HG03097 (cell line): Measurements from ENCODE around the gene BTBD1.
"Not testable (repeated sequence)": the region's sequence is repeated elsewhere in the genome, so short reads cannot be mapped to it uniquely, and the experiment has no call there.

Source experiments
- ATAC-seq: cut with Tn5 transposase; IDR thresholded peaks from one replicate; pipeline ENCODE4 v1.9.1; 2021; ENCODE audit not compliant: unreplicated experiment, low FRiP score

Gene BTBD1

DNA sequence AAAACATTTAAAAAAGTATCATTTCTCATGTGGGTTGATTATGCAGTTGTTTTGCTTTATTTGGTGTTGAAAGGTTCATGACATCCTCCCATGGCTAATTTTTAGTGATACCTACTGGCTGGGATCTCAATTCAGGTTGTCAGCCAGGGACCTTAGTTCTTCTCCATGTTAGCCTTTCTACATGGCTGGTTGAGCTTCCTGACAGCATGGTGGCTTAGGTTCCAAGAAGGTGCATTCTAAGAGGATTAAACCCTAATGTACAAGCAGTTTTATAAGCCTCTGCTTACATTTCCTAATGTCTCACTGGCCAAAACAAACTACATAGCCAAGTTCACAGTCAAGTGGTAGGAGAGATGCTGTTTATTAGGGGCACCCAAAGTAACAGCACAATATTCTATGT lies 31.0 kb upstream of the BTBD1 start:
- no peak for ATAC-seq

DNA sequence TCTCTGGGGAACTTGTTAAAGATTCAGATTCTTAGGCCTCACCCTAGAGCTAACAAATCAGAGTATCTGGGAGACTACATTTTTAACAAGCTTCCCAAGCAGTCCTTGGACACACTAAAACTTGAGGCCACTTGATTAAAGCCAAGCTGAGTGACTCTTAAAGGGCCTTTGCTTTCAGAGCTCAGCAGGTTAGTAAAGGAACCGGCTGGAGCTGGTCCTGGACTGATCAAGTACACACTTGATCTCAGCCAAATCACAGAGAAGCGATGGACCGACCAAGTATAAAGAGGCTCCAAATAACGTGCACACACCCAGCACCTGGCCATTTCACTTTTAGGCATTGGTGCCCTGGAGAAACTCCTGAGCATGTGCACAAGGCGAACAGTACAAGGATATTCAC lies 27.5 kb upstream of the BTBD1 start:
- ATAC-seq = no peak

DNA sequence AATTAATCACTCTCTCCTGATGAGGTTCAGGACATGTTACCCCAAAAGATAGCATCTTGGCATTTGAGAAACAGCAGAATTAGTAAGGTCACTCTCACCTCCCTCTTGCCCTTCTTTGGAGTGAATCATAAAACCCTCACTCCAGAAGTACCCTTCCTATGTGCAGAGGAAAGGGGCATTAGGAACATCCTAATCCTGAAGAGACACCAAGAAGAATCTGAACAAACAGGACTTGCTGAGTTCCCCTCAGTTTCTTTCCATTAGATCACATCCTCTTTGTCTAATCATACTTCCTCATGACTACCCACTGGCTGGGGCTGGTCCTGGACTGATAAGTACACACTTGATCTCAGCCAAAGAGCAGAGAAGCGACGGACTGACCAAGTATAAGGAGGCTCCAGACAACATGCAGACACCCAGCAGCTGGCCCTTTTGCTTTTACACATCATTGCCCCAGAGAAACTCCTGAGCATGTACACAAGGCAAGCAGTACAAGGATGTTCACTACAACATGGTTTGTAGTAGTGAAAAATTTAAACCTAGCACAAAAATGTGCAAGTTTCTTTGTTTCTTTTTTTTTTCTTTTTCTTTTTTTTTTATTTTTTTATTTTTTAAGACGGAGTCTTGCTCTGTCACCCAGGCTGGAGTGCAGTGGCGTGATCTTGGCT lies 25.4 kb upstream of the BTBD1 start:
- no peak for ATAC-seq

DNA sequence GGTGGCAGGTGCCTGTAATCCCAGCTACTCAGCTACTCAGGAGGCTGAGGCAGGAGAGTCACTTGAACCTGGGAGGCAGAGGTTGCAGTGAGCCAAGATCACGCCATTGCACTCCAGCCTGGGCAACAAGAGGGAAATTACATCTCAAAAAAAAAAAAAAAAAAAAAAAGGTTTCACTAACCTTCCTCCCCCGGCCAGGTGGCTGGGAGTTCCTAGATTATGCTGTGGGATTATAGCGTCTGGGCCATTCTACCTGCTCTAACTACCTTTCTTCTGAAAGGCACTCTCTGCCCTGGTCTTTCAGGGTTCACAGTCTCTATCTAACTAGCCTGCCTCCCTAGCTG lies 24.9 kb upstream of the BTBD1 start:
- ATAC-seq = not testable (repeated sequence)

DNA sequence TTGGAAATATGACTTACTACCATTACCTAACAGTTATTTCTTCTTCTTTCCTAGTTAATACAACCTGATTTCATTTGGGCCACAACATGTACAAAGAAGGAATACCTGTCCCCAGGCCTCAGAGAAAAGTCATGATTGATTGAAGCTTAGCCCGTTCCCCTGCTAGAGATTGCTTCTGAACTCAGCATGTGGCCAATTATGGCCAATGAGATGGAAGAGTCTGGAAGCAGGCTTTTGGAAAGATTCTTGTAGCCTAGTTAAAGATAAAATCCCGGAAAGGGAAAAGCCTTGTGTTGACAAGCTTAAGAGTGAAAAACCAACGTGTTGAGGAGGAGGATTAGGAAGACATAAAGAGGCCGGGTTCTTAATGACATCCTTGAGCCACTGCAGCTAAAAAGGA lies 23.4 kb upstream of the BTBD1 start:
- ATAC-seq = no peak

DNA sequence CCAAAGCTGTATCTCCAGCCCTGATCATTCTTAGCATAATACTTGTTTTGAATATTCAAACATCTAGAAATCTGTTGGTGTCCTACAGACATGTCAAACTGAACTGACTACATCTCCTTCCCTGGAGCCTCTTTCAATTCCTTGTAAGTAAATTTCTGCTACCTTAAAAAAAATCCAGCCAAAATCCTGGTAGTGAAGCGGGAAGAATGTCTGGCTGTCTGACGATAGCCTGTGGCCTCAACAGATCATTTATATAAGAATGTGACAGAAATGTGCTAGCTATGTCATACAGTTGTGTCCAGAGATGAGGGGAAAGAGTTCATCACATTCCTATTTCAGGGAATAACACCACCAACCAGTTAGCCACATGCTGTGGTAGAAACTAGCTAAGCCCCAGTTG lies 21.8 kb upstream of the BTBD1 start:
- ATAC-seq = no peak

DNA sequence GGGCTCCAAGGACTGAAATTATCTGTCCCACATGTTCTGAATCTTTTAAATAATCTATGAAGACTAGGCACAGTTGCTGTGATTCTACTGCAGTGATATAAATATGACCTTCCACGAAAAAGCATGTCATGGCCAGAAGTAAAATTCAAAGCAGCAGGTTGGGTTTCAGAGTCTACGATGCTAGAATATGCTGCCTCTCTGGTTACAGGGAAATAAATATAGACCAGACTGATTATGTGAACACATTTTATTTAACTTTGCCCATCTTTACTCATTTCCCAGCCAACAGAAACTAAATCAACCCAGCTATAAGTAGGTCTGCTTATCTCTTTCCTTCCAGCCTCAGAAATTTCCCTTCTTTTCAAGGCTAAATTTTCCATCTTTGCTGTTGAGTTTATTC lies 20.5 kb upstream of the BTBD1 start:
- no peak for ATAC-seq

DNA sequence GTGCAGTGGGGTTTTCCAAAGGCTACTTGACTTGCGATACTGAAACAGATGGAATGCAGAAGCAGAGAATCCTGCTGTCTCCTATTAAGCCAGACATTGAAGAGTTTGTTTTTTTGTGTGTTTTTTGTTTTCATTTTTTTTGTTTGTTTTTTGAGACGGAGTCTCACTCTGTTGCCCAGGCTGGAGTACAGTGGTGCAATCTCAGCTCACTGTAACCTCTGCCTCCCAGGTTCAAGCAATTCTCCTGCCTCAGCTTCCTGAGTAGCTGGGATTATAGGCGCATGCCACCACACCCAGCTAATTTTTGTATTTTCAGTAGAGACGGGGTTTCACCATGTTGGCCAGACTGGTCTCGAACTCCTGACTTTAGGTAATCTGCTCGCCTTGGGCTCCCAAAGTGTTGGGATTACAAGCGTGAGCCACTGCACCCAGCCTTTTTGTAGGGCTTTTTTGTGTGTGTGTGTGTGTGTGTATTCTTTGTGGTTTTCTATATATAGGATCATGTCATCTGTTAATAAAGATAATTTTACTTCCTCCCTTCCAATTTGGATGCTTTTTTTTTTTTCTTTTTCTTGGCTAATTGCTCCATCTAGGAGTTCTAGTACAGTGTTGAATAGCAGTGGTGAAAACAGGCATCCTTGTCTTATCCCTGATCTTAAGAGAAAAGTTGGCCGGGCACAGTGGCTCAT lies 19.0 kb upstream of the BTBD1 start:
- ATAC-seq = not testable (repeated sequence)

DNA sequence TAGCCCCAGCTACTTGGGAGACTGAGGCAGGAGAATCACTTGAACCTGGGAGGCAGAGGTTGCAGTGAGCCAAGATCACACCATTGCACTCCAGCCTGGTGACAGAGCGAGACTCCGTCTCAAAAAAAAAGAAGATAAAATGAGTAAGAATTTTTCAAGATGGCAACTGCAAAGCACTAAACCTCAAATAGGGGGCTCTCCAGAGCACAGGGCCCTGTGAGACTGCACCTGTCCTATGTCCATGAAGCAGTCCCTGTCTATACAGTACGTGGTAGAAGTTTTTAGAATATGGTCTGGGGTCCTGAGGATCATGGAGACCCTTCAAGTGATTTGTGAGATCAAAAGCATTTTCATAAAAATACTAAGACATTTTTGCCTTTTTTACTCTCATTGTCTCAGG lies 18.4 kb upstream of the BTBD1 start:
- ATAC-seq = not testable (repeated sequence)

DNA sequence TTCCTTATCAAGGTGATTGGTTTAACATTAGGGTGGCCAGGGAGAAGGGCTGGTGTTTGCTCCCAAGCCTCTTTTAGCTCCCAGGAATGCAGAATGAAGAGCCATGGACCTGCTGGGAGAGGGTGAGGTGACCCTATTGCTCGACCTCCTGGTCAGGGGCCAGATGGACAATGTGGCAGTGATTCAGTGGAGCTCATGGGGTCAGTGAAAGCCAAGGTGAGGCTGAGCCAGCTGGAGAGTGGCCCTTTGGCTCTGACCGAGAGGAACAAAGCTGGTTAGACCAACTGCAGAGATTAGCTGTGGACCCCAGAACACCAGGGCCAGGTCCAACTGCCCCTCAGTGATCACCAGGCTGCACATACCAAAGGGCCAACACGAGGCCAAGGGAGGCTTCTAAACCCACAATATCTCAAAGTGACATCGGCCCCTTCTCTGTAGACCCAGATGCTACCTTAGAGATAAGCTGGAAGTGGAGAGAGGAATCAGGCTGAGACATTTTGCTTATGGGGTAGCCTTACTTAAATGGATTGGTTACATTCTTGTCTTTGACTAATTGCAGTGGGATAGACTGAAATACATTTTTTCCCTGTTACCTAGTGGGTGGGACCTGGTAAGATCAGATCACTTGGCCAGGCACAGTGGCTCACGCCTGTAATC lies 15.8 kb upstream of the BTBD1 start:
- ATAC-seq = no peak

DNA sequence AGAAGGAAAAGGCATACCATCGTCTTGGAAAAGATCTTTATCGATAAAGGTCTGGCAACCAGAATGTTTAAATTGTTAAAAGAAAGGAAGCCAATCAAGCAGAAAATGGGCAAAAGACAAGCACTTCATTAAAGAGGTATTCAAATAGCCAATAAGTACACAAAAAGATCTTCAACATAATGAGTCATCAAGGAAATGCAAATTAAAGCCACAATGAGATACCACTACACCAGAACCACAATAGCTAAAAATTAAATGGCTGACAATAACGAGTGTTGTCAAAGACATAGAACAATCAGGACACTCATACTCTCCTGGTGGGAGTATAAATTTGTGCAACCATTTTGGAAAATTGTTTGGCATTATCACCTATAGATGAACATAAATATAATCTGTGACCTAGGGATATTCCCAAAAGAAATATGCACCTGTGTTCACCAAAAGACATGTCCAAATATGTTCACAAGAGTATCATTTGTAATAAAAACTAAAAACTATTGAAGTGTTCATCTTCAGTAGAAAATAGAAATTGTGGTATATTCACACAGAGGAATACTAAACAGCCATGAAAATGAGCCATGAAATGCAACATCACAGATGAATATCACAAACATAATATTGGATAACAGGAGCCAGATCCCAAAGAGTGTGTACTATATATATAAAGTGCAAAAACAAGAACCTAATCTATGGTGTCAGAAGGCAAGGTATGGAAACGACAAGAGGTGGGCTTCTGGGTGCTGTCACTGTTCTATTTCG lies 14.4 kb upstream of the BTBD1 start:
- ATAC-seq = no peak

DNA sequence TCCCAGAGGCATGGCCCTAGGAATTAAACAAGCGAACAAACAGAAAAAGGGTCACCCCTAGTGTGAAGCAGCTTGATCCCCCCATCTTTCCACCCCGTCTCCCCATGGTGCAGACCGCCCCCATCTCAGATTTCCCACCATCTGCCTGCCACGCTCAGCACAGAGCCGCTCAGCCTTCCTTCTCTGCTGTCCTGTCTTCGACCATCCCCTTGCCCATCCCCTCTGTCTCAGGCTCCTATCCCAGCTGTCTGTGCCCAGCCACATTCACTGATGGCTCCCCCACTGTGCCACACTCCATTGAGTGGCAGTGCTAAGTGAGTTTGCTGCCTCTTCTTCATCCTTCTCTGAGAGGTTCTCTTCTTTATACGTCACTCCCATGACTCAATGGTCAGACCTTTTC lies 11.7 kb upstream of the BTBD1 start:
- ATAC-seq = no peak

DNA sequence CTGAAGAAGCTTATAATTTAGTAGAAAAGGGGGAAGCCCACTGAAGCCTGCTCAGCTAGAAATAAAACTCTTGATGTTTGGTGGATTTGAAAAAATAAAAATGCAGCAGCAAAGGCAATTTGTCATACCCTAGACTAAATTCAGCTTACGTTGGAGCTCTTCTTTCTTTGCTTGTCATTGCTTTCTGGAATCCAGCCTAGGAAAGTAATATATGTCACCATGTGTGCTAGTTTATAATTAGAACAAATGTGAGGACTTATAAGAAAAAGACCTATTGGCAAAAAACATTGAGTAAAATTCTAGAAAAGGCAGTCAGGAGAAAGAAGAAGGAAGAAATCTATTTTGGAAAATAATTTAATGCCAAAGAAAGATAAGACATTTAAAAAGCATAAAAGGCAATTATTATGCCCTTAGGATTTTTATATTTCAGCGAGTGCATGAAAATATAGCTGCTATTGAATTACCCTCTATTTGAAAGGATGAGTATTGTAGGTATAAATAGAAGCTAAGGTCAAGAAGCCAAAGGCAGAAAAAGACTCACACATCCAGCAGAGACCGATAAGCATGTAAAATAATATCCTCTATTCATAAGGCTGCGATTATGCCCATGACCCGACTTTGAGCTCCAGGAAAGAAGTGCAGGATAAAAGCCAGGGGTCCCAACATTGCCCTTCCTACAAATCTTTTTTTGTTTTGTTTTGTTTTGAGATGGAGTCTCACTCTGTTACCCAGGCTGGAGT lies 10.6 kb upstream of the BTBD1 start:
- no peak for ATAC-seq

DNA sequence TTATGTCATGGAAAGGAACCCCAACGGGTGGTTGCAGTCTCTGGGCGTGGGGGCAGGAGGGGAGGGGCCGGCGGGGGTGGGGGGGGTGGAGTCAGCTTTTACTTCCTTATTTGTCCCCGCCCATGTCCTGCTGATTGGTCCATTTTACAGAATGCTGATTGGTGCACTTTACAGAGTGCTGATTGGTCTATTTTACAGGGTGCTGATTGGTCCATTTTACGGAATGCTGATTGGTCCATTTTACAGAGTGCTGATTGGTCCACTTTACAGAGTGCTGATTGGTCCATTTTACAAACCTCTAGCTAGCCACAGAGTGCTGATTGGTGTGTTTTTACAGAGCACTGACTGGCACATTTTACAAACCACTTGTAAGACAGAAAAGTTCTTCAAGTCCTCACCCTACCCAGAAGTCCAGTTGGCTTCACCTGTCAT lies 2.2 kb upstream of the BTBD1 start:
- ATAC-seq = not testable (repeated sequence)

DNA sequence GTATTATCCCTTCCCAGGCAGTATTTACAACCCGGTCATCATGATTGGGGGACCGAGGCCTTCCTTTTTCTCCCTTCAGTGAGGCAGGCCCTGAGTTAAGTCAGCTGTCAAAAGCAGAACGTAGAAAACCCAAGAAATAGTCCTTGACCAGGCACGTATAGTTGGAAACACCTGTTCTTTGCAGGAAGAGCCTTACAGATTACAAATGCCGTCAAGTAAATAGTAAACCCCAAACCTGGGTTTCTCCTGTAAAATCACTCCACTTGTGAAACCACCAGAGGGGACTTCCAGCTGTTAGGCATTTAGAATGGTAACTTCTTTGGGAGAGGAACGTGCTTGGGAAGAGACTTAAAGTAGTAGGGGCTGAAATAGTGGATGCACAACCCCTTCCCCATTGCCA lies 1.0 kb upstream of the BTBD1 start:
- ATAC-seq = no peak

DNA sequence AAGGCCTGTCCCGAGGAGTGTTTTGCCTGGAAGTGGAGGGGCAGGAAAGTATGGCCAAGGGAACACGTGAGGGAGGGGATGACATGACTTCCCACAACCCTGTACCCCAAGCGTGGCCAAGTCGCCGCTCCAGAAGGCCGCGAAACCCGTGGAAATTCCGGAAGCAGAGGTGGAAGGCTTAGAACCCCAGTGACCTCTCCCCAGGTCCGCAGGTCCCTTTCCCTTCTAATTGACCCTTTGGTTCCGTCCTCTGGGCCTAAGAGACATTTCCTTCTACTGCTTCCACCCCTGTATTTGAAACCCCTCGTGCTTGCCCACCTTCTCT lies 548 bp upstream of the BTBD1 start:
- no peak for ATAC-seq

DNA sequence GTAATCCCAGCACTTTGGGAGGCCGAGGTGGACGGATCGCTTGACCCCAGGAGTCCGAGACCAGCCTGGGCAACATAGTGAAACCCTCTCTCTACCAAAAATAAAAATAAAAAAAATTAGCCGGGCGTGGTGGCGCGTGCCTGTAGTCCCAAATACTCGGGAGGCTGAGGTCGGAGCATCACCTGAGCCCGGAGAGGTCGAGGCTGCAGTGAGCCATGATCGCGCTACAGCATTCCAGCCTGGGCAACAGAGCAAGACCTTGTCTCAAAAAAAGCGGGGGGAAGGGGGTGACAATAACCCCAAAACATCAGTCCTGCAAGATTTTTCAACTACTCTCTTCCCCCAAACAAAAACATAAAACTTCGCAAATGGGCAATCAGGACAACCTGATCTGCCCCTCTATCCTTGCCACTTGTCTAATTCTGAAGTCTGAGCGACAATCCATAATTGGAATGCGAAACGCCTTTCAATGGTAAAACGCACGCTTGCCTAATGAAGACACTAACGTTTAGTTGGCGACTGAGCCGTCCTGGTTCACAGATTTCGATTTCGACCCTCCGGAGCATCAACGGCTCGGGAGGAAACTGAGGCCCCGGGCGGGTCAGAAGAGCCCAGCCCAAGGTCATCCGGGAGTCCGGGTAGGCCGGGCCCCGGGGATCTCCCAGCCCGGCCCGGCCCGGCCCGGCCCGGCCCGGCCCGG lies 868 bp downstream of the BTBD1 start:
- no peak for ATAC-seq

DNA sequence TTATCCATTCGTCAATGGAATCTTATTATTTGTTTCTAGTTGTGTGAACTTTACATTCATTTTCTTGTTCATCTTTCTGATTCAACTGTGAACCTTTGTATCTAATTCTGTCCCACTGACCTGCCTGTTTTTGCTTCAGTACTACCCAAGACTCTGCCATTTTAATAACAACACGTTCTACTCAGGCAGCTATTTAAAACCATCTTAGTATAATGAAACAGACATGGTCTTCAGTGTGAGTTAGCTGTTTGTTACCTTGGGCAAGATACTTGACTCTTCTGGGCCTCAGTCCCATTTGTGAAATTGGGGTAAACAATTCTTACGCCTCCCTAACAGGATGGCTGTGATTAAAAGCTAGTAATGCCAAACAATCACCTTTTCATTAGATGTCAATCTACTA lies 1.6 kb downstream of the BTBD1 start:
- ATAC-seq = no peak

DNA sequence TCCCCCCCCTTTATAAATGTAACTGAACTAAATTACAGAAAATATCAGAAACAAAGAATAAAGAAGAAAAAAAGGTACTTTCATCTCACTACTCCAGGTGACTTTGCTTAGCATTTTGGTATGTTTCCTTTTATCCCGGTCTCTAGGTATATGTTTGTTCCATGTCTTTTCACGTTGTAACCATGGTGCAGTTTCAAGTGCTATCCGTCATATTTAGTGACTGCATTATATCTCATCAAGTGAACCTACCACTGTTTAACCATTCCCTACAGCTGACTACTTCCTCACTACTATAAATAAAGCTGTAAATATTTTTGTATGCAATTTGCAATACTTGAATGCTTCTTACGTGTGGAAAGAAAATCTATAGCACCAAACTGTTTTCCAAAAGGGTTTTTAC lies 2.2 kb downstream of the BTBD1 start:
- no peak for ATAC-seq

DNA sequence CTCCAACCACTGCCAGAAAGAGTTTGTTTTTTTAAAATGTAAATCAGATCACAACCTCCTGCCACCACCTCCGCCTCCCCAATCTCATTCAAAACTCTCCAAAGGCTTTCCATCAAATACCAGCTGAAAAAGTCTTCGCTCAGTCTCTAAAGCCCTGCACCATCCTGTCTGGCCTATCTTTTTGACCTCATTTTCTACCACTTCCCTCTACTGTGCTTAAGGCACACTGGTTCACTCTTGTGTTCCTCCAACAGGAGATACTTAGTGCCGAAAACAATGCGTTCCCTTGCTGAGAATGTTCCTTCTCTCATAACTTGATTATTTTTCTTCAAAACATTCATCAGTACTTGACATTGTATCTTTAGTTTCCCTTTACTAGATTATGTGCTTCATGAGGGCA lies 3.5 kb downstream of the BTBD1 start:
- ATAC-seq = no peak
